ENCODE results near the gene ARHGEF2. TPM values are rescaled to one million over a fixed set of nuclear protein-coding genes. Genes with fewer than 3 reads are reported as not detected.

Gene ARHGEF2
- total and polyA plus RNA-seq, 9 of the 15 experiments (the other 6 are each of a cell fraction or from before 2014, with no cell fraction given) = 7.1 to 162 (median 62.2) TPM

- peaks cover 59% of the 10 kb centered on the region for H3K79me2 ChIP-seq (ENCODE audit: control insufficient read depth, insufficient read depth, low read length)
- no peaks in the 10 kb centered on the region for H3K9me3 ChIP-seq (replicated peaks; ENCODE audit: control insufficient read depth, insufficient read depth, low read depth, low read length)
- peak overlapping the region; percentile 88 for H3K4me2 ChIP-seq (ENCODE audit: insufficient read depth, low read length)
- POLR2A ChIA-PET = interaction anchor here (0.6 to 6.3 kb wide), 30 partner anchors 9 to 551 kb away, joined by 3 to 100 read pairs (median 4); partner anchors contain the start of genes LAMTOR2, RAB25 and SYT11
- intact Hi-C loops (cut with micrococcal nuclease) = loop anchor here (2.0 to 10.0 kb wide), 2 partner anchors 75 to 191 kb away; partner anchors contain the start of gene SYT11
- 0% methylated on average over 10 of the region's 10 CpGs for WGBS (ENCODE audit: insufficient coverage, low coverage, missing lambda C conversion rate)
- TSS peak; percentile 41 for BruUV-seq (replicated peaks)
- peaks cover 12 to 13% of the 10 kb centered on the region in 2 experiments; a peak in 4 of 5 replicates for H3K4me1 ChIP-seq (replicated peaks in 1 of 2; ENCODE audit: control insufficient read depth in 2 of 2, insufficient read depth in 2 of 2, low read length in 2 of 2)
- CTCF ChIA-PET (ENCODE audit: low intra/inter-chr PET ratio) = no interaction called here
- in situ Hi-C loops (cut with MboI) = loop anchor here (5.0 kb wide), 1 partner anchor 134 kb away; no protein-coding TSS in a partner anchor
- DNase-seq (ENCODE audit: extremely low read depth in 1 of 4, low spot score in 3 of 4) = peak in 3 of 4 experiments; percentile 41 to 57 (median 54)
- ATAC-seq = peak; percentile 44
- 0 out of 2 replicates have a peak overlapping the region, but pooled peaks have one; percentile 92 for H2AFZ ChIP-seq (ENCODE audit: low read depth, low read length)
- H3K9me1 ChIP-seq (ENCODE audit: control insufficient read depth, insufficient read depth, low read length) = no peaks in the 10 kb centered on the region
- H3K36me3 ChIP-seq (ENCODE audit: control insufficient read depth, insufficient read depth, low read length) = peaks cover 51% of the 10 kb centered on the region
- peak overlapping the region; percentile 98 for H3K9ac ChIP-seq (ENCODE audit: insufficient read depth in 1 of 2, low read depth in 2 of 2, low read length in 2 of 2)
- H3K27me3 ChIP-seq (ENCODE audit: control insufficient read depth in 2 of 2, insufficient read depth in 2 of 2, low read length in 2 of 2) = no peaks in the 10 kb centered on the region
- H3K27ac ChIP-seq (ENCODE audit: extremely low read depth, low read depth, low read length) = peak overlapping the region; percentile 94
- peak overlapping the region; percentile 81 for H3K4me3 ChIP-seq
- no peak for FAIRE-seq
- 0 out of 2 replicates have a peak, but pooled peaks cover 5% of the 10 kb centered on the region for H4K20me1 ChIP-seq (replicated peaks; ENCODE audit: control insufficient read depth, insufficient read depth, low read length)
- TF ChIP-seq L3MBTL2 (IDR thresholded peaks at IDR 0.05) (no peak), MXI1 (IDR thresholded peaks at IDR 0.05; ENCODE audit: low read depth, low read length) (no peak), GABPB1 (CRISPR knock-in tag; IDR thresholded peaks at IDR 0.05) (no peak), SNIP1 (IDR thresholded peaks at IDR 0.05; ENCODE audit: low read depth) (0 out of 2 replicates have a peak, but pooled peaks have one; percentile 22), CBX5 (IDR thresholded peaks at IDR 0.05; ENCODE audit: borderline replicate concordance, low read depth) (no peak), NR1H2 (CRISPR knock-in tag; IDR thresholded peaks at IDR 0.05) (0 out of 2 replicates have a peak, but pooled peaks have one; percentile 73), PHB2 (IDR thresholded peaks at IDR 0.05; ENCODE audit: low read depth) (0 out of 2 replicates have a peak, but pooled peaks have one; percentile 14), ETV5 (CRISPR knock-in tag; IDR thresholded peaks at IDR 0.05; ENCODE audit: low read depth) (no peak), NFATC3 (IDR thresholded peaks at IDR 0.05) (0 out of 2 replicates have a peak, but pooled peaks have one; percentile 31), NR2C2 (CRISPR knock-in tag; IDR thresholded peaks at IDR 0.05) (peak; percentile 22; the same call in 1 of the 2 replicates), NR2C2 (tag; IDR thresholded peaks at IDR 0.05) (no peak)
- TF ChIP-seq, protein P1, sequence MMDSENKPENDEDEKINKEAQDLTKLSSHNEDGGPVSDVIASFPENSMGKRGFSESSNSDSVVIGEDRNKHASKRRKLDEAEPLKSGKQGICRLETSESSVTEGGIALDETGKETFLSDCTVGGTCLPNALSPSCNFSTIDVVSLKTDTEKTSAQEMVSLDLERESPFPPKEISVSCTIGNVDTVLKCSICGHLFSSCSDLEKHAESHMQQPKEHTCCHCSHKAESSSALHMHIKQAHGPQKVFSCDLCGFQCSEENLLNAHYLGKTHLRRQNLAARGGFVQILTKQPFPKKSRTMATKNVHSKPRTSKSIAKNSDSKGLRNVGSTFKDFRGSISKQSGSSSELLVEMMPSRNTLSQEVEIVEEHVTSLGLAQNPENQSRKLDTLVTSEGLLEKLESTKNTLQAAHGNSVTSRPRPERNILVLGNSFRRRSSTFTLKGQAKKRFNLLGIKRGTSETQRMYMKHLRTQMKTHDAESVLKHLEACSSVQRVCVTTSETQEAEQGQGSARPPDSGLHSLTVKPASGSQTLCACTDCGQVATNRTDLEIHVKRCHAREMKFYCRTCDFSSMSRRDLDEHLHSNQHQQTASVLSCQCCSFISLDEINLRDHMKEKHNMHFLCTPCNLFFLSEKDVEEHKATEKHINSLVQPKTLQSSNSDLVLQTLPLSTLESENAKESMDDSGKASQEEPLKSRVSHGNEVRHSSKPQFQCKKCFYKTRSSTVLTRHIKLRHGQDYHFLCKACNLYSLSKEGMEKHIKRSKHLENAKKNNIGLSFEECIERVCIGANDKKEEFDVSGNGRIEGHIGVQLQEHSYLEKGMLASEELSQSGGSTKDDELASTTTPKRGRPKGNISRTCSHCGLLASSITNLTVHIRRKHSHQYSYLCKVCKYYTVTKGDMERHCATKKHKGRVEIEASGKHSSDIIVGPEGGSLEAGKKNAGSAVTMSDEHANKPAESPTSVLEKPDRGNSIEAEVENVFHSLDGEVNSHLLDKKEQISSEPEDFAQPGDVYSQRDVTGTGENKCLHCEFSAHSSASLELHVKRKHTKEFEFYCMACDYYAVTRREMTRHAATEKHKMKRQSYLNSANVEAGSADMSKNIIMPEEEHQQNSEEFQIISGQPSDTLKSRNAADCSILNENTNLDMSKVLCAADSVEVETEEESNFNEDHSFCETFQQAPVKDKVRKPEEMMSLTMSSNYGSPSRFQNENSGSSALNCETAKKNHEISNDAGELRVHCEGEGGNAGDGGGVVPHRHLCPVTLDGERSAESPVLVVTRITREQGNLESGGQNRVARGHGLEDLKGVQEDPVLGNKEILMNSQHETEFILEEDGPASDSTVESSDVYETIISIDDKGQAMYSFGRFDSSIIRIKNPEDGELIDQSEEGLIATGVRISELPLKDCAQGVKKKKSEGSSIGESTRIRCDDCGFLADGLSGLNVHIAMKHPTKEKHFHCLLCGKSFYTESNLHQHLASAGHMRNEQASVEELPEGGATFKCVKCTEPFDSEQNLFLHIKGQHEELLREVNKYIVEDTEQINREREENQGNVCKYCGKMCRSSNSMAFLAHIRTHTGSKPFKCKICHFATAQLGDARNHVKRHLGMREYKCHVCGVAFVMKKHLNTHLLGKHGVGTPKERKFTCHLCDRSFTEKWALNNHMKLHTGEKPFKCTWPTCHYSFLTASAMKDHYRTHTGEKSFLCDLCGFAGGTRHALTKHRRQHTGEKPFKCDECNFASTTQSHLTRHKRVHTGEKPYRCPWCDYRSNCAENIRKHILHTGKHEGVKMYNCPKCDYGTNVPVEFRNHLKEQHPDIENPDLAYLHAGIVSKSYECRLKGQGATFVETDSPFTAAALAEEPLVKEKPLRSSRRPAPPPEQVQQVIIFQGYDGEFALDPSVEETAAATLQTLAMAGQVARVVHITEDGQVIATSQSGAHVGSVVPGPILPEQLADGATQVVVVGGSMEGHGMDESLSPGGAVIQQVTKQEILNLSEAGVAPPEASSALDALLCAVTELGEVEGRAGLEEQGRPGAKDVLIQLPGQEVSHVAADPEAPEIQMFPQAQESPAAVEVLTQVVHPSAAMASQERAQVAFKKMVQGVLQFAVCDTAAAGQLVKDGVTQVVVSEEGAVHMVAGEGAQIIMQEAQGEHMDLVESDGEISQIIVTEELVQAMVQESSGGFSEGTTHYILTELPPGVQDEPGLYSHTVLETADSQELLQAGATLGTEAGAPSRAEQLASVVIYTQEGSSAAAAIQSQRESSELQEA (IDR thresholded peaks at IDR 0.05; ENCODE audit: low read depth) = 0 out of 2 replicates have a peak, but pooled peaks have one; percentile 12
- TF ChIP-seq, protein P2, sequence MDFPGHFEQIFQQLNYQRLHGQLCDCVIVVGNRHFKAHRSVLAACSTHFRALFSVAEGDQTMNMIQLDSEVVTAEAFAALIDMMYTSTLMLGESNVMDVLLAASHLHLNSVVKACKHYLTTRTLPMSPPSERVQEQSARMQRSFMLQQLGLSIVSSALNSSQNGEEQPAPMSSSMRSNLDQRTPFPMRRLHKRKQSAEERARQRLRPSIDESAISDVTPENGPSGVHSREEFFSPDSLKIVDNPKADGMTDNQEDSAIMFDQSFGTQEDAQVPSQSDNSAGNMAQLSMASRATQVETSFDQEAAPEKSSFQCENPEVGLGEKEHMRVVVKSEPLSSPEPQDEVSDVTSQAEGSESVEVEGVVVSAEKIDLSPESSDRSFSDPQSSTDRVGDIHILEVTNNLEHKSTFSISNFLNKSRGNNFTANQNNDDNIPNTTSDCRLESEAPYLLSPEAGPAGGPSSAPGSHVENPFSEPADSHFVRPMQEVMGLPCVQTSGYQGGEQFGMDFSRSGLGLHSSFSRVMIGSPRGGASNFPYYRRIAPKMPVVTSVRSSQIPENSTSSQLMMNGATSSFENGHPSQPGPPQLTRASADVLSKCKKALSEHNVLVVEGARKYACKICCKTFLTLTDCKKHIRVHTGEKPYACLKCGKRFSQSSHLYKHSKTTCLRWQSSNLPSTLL (IDR thresholded peaks at IDR 0.05) = 0 out of 2 replicates have a peak, but pooled peaks have one; percentile 55
Measured at GRCh38 chr1:155933591-155934096, 44.7 kb downstream of the ARHGEF2 start.

Data from K562 (cell line).